Karpas-422 (cell line): ENCODE data around the gene ROBO2. TPM values are rescaled to one million over a fixed set of nuclear protein-coding genes. Genes with fewer than 3 reads are reported as not detected.

Experiments
- DNase-seq: peaks from one replicate; pipeline ENCODE4 v3.0.0-alpha.2; 2015
- H2AFZ ChIP-seq: fragments of 200-600 bp; sonication (generic); 2 replicates; pipeline ENCODE4 v1.6.1; 2014; ENCODE audit warnings: antibody characterized with exemption, low read length, mixed read lengths
- H3K27ac ChIP-seq: fragments of 200-600 bp; sonication (generic); 2 replicates; pipeline ENCODE4 v1.5.1; 2014; ENCODE audit warnings: mild to moderate bottlenecking, low read length, moderate library complexity
- H3K27me3 ChIP-seq: fragments of 200-600 bp; sonication (generic); 2 replicates; pipeline ENCODE4 v1.6.1; 2014; ENCODE audit warnings: low read length, mixed read lengths
- H3K36me3 ChIP-seq: fragments of 200-600 bp; sonication (generic); 2 replicates; pipeline ENCODE4 v1.6.1; 2014; ENCODE audit warnings: low read length, mixed read lengths; ENCODE audit not compliant: insufficient read depth
- H3K4me1 ChIP-seq: fragments of 200-600 bp; sonication (generic); 2 replicates; pipeline ENCODE4 v1.6.1; 2014; ENCODE audit warnings: mild to moderate bottlenecking, low read length, mixed read lengths
- H3K4me2 ChIP-seq: fragments of 200-600 bp; sonication (generic); 2 replicates; pipeline ENCODE4 v1.6.1; 2014; ENCODE audit warnings: low read length, low read depth, mild to moderate bottlenecking; ENCODE audit not compliant: poor library complexity, severe bottlenecking
- H3K4me3 ChIP-seq: fragments of 200-600 bp; sonication (generic); 2 replicates; pipeline ENCODE4 v1.5.1; 2014; ENCODE audit warnings: mild to moderate bottlenecking, antibody characterized with exemption, low read length, mixed read lengths
- H3K79me2 ChIP-seq: fragments of 200-600 bp; sonication (generic); 2 replicates; pipeline ENCODE4 v1.6.1; 2014; ENCODE audit warnings: mild to moderate bottlenecking, low read length, mixed read lengths
- H3K9ac ChIP-seq: fragments of 200-600 bp; sonication (generic); 2 replicates; pipeline ENCODE4 v1.6.0; 2014; ENCODE audit warnings: low read length
- H3K9me2 ChIP-seq: fragments of 200-600 bp; sonication (generic), shearing (Covaris generic); replicated peaks from 2 replicates; pipeline ENCODE4 v1.6.0; 2014; ENCODE audit warnings: mild to moderate bottlenecking, low read length, moderate library complexity; ENCODE audit not compliant: insufficient read depth
- H3K9me3 ChIP-seq: fragments of 300-700, 200-600 bp; sonication (generic); 2 replicates; pipeline ENCODE4 v1.6.1; 2014; ENCODE audit warnings: low read length, mixed read lengths
- H4K20me1 ChIP-seq: fragments of 200-600 bp; sonication (generic); 2 replicates; pipeline ENCODE4 v1.6.1; 2014; ENCODE audit warnings: mild to moderate bottlenecking, antibody characterized with exemption, low read length, low read depth; ENCODE audit not compliant: insufficient read depth
- total RNA-seq: library from RNA; depleted of rRNA; stranded (reverse); fragments of >200 nt; shearing (Covaris generic); gene quantifications from 2 replicates; pipeline ENCODE4 v1.2.3, GENCODE V29; 2014; ENCODE audit warnings: low replicate concordance

ROBO2 gene
- total RNA-seq, 1 experiment from 2014 or later = 262 TPM

- Histone ChIP-seq H2AFZ (no peak overlapping the region), H3K9ac (no peak overlapping the region), H3K4me3 (no peak overlapping the region), H3K27me3 (no peaks in the 10 kb centered on the region), H3K9me3 (no peaks in the 10 kb centered on the region), H4K20me1 (no peaks in the 10 kb centered on the region), H3K79me2 (no peaks in the 10 kb centered on the region), H3K4me2 (no peak overlapping the region), H3K27ac (no peak overlapping the region), H3K9me2 (no peaks in the 10 kb centered on the region), H3K4me1 (no peaks in the 10 kb centered on the region), H3K36me3 (no peaks in the 10 kb centered on the region)
- no peak for DNase-seq
Measured at GRCh38 chr3:77303955-77304699, 264.2 kb downstream of the ROBO2 start.

GRCh38 chr3:77304700-77305021 lies 264.8 kb downstream of the ROBO2 start:
- Histone ChIP-seq H3K9ac (no peak overlapping the region), H3K79me2 (no peaks in the 10 kb centered on the region), H3K4me2 (no peak overlapping the region), H3K9me2 (no peaks in the 10 kb centered on the region), H3K9me3 (no peaks in the 10 kb centered on the region), H3K4me3 (no peak overlapping the region), H3K27ac (no peak overlapping the region), H2AFZ (no peak overlapping the region), H3K4me1 (no peaks in the 10 kb centered on the region), H3K27me3 (no peaks in the 10 kb centered on the region), H3K36me3 (no peaks in the 10 kb centered on the region), H4K20me1 (no peaks in the 10 kb centered on the region)
- DNase-seq = no peak

GRCh38 chr3:77309460-77309859 lies 269.6 kb downstream of the ROBO2 start:
- H4K20me1 ChIP-seq = no peaks in the 10 kb centered on the region
- H3K4me2 ChIP-seq = no peak overlapping the region
- H3K4me3 ChIP-seq = no peak overlapping the region
- no peak overlapping the region for H2AFZ ChIP-seq
- H3K9me2 ChIP-seq = no peaks in the 10 kb centered on the region
- no peak overlapping the region for H3K27ac ChIP-seq
- H3K36me3 ChIP-seq = no peaks in the 10 kb centered on the region
- no peak overlapping the region for H3K9ac ChIP-seq
- H3K27me3 ChIP-seq = no peaks in the 10 kb centered on the region
- no peaks in the 10 kb centered on the region for H3K79me2 ChIP-seq
- no peaks in the 10 kb centered on the region for H3K4me1 ChIP-seq
- no peaks in the 10 kb centered on the region for H3K9me3 ChIP-seq
- DNase-seq = no peak

- DNase-seq = no peak
Measured at GRCh38 chr3:77313843-77314242, 273.9 kb downstream of the ROBO2 start.

GRCh38 chr3:77319711-77320110 lies 279.8 kb downstream of the ROBO2 start:
- H3K79me2 ChIP-seq = no peaks in the 10 kb centered on the region
- no peaks in the 10 kb centered on the region for H3K9me3 ChIP-seq

More at GRCh38 chr3:77313843-77314242, 273.9 kb downstream of the ROBO2 start:
- no peak overlapping the region for H3K4me2 ChIP-seq
- H3K79me2 ChIP-seq = no peaks in the 10 kb centered on the region
- H3K4me1 ChIP-seq = no peaks in the 10 kb centered on the region
- H3K9ac ChIP-seq = no peak overlapping the region
- H3K36me3 ChIP-seq = no peaks in the 10 kb centered on the region
- H3K27ac ChIP-seq = no peak overlapping the region
- H3K27me3 ChIP-seq = no peaks in the 10 kb centered on the region
- H3K4me3 ChIP-seq = no peak overlapping the region
- no peak overlapping the region for H2AFZ ChIP-seq
- no peaks in the 10 kb centered on the region for H3K9me2 ChIP-seq
- H4K20me1 ChIP-seq = no peaks in the 10 kb centered on the region
- H3K9me3 ChIP-seq = no peaks in the 10 kb centered on the region

GRCh38 chr3:77320514-77320913 lies 280.6 kb downstream of the ROBO2 start:
- Histone ChIP-seq H3K27me3 (no peaks in the 10 kb centered on the region), H3K9ac (no peak overlapping the region), H3K4me3 (no peak overlapping the region), H3K79me2 (no peaks in the 10 kb centered on the region), H3K36me3 (no peaks in the 10 kb centered on the region), H3K4me2 (no peak overlapping the region), H3K27ac (no peak overlapping the region), H3K4me1 (peaks cover 7% of the 10 kb centered on the region; the same call in 1 of the 2 replicates), H4K20me1 (no peaks in the 10 kb centered on the region), H2AFZ (peak overlapping the region; percentile 51; the same call in 1 of the 2 replicates), H3K9me2 (no peaks in the 10 kb centered on the region), H3K9me3 (no peaks in the 10 kb centered on the region)
- peak; percentile 81 for DNase-seq

More at GRCh38 chr3:77319711-77320110, 279.8 kb downstream of the ROBO2 start:
- no peak overlapping the region; the same call in 1 of the 2 replicates for H2AFZ ChIP-seq
- no peaks in the 10 kb centered on the region for H3K36me3 ChIP-seq
- no peaks in the 10 kb centered on the region for H3K9me2 ChIP-seq
- no peaks in the 10 kb centered on the region for H3K27me3 ChIP-seq
- no peak overlapping the region for H3K9ac ChIP-seq
- no peak overlapping the region for H3K4me3 ChIP-seq
- no peak overlapping the region for H3K4me2 ChIP-seq
- peak; percentile 78 for DNase-seq
- no peaks in the 10 kb centered on the region for H4K20me1 ChIP-seq
- H3K4me1 ChIP-seq = peaks cover 7% of the 10 kb centered on the region; the same call in 1 of the 2 replicates
- H3K27ac ChIP-seq = no peak overlapping the region

GRCh38 chr3:77321646-77322045 lies 281.7 kb downstream of the ROBO2 start:
- Histone ChIP-seq H3K9me3 (no peaks in the 10 kb centered on the region), H3K36me3 (no peaks in the 10 kb centered on the region), H3K9ac (no peak overlapping the region), H2AFZ (peak overlapping the region; percentile 94), H3K27me3 (no peaks in the 10 kb centered on the region), H3K4me3 (no peak overlapping the region), H3K79me2 (no peaks in the 10 kb centered on the region), H3K27ac (no peak overlapping the region), H3K4me1 (peaks cover 7% of the 10 kb centered on the region; the same call in 1 of the 2 replicates), H4K20me1 (no peaks in the 10 kb centered on the region), H3K4me2 (no peak overlapping the region), H3K9me2 (no peaks in the 10 kb centered on the region)
- DNase-seq = no peak

- Histone ChIP-seq H3K79me2 (no peaks in the 10 kb centered on the region), H3K9ac (no peak overlapping the region), H3K4me3 (no peak overlapping the region), H2AFZ (no peak overlapping the region), H3K27ac (no peak overlapping the region), H3K36me3 (no peaks in the 10 kb centered on the region), H3K9me2 (no peaks in the 10 kb centered on the region), H3K4me2 (no peak overlapping the region), H3K9me3 (no peaks in the 10 kb centered on the region), H3K27me3 (no peaks in the 10 kb centered on the region), H3K4me1 (peaks cover 15% of the 10 kb centered on the region), H4K20me1 (no peaks in the 10 kb centered on the region)
- DNase-seq = no peak
Measured at GRCh38 chr3:77323626-77324025, 283.7 kb downstream of the ROBO2 start.
